ENCODE data around the gene CXCL10.
"Not testable (repeated sequence)": the region's sequence is repeated elsewhere in the genome, so short reads cannot be mapped to it uniquely, and the experiment has no call there.

CXCL10 gene

DNA sequence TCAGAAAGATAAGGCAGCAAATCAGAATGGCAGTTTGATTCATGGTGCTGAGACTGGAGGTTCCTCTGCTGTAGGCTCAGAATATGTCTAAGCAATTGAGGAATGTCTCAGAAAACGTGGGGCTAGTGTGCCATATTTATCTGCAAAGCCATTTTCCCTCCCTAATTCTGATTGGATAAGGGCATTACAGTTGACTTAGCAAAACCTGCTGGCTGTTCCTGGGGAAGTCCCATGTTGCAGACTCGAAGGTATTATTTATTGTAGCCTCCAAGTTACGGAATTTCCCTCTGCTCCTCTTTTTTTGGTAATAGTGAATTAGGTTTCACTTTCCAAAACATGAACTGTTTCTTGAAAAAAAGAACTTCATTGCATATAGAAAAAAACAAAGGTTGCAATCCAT lies at the start of gene CXCL10:
TSS of gene CXCL10 (minus strand) at position 109 of the 400 bp plus-strand sequence. CDS start at position 43, 66 bp downstream.
- DNase-seq: no peak

DNA sequence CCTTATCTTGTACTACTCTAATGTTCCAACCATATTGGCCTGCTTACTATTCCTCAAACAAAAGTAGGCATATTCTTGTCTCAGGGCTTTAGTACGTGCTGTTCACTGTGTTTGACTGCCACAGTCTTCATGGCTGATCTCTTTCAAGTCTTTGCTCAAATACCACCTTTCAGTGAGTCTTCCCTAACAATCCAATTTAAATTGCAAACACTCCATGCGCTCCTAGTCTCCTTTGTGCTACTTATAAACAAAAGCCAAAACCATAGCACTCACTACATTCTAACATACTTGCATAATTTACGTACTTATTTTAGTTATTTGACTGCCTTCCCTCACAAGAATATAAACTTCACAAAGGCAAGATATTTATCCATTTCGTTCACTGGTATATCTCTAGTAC lies 49.5 kb upstream of the CXCL10 start:
- DNase-seq: no peak

DNA sequence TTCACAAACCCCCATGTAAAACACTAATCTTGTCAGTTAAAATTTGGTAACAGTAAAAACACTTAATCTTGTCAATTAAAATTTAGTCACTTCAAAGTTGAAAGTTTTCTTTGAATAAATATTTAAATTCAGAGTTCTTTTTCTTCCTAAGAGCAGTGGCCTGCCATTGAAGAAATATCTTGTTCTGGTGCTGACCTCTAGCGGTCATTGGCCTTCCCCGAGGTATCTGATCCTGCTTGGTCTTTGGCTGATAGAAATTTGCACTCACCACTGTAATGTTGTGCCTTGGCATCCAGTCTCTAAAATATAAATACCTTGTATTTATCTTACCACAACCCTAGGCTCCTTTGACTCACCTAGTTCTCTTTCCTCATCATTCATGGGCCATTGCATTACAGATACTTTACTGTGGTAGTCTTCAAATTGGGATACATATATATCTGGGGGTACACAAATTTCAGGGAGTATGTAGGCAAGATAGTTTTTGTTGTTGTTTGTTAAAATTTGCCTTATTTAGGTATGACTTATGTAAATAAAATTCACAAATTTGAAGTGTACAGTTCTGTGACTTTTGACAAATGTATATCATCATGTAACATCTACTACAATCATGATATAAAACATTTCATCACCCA lies 44.5 kb upstream of the CXCL10 start:
- peak; percentile 26 to 80 for DNase-seq

DNA sequence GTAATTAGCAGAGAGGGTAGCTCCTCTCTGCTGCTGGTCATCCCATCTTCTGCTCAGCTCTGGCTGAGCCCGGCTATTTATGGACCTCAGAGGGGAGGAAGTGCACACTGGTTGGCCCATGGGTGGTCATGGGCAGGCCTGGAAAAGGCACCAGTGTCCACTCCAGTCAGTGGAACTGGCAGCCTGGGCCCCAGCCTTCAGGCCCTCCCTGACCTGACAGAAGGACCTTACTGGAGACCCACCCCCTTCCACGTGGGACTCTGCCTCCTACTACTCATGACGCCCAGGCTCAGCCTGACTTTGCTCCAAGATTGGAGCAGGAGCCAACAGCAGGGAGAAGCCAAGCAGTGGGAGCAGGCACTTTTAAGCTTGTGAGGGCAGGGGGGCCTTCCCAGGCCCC lies 43.2 kb upstream of the CXCL10 start:
- DNase-seq: no peak

DNA sequence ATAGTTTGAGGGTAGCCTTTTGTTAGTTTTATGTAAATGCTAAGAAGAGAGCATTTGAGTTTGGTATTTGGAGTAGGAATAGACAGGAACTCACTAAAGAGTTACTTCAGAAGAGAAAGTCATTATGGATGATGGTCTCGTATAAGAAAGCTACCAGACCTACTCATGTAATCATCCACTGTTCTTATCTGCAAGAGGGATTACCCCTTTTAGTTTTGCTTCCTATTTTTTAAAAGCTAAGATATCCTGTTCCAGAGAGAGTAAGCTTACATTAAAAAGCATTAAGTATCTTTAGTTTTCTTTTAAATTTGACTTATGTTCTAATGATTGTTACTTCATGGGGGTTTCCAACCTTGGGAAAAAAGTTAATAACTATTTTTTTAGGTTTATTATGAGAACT lies 38.7 kb upstream of the CXCL10 start:
- no peak for DNase-seq

DNA sequence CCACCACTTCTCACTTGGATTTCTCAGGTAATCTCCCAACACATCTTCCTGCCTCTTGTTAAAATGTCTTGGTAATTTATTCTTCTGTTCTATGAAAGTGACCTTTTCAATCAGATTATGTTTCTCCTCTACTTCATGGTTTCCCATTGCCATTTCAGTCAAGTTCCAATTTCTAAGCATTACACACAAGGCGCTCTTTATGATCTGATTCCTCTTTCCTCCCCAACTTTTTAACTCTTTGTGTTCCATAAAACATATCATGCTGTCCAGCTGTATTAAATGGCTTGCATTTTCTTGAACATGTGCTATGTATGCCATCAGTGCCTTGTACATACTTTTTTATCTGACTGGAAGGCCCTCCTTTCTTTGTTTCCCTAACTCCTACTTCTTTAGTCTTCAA lies 38.1 kb upstream of the CXCL10 start:
- no peak for DNase-seq

DNA sequence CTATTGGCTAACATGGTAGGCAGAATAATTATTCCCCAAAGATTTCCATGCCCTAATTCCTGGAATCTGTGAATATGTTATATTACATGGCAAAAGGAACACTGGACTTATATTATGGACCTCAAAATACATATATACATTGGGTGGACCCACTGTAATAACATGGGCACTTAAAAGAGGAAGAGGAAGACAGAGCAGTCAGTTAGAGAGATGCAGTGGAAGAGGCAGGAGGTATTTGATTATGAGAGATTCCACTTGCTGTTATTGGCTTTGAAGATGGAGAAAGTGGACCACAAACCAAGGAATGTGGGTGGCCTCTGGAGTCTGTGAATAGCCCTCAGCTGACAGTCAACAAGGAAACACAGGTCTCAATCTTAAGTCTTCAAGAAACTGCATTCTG lies 37.2 kb upstream of the CXCL10 start:
- no peak for DNase-seq

DNA sequence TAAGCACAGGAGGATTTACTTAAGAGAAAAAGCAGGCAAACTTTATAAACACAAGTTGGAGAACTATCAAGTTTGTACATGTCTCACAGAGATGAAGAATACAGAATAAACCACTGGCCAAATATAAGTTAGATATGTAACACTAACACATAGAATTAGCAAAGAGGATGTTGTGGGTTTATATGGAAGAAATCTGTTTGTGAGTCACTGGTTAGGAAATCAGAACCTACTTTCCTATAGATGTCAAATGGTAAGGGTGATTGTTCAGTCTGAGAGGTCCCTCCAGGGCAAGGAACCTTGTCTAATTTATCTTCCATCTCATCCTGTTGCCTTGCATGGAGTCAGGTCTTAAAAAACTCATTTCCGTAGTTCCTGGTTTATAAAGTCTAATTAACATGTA lies 36.5 kb upstream of the CXCL10 start:
- no peak for DNase-seq

DNA sequence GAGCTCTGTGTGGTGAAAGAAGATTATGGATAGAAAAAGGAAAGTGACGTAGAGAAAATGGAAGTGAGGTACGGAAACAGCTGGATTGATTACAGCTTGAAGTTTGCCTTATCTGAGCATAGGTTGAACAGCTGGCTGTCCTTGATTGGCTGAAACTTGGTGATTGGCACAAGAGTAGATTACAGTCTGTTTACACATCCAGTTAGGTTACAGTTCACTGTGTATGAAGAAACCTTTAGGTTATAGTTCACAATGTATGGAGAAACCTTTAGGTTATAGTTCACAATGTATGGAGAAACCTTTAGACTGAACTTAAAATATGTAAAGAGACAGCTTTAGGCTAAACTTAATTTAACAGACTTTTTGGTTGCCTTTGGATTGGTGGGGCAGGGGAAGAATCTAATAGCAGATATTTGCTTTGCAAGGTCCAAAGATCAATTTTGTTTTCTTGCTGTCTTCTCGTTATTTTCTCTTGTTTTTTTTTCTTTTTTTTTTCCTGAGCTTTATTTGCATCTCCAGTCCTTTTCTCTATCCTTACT lies 35.7 kb upstream of the CXCL10 start:
- DNase-seq: no peak

DNA sequence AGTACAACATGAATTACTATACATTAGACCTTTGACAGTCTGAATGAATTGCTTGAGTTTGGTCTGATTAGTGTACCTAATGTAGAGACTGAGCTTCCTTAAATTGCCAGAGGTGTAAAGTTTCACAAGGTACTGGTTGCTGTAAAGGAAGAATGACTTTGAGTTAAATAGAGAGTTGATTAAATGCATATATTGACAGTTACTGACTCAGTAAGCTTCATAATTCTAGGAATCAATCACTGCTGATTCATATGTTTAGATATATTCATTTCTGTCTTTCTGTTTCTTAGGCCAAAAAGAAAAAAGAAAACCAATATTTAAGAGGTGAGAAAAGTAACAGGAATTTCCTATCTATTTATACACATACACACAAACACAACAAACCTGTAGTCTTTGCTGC lies 35.0 kb upstream of the CXCL10 start:
- DNase-seq: no peak

DNA sequence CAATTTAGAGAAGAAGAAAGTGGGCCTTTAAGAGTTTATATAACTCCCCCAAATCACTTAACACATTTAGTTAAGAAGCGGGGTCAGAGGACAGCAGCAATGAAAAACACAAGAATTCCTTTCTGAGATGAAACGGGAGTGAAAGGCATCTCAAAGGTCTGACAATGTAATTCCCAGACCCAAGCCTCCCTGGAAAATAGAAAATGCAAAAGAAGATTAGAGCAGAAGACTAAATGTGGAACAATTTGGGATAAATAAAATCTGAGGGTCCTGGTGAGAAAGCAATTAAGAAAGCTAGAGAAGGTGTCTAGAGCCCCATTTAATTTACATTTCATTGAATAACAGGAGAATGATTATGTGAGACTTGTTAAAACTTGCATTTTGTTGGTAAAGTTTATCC lies 32.1 kb upstream of the CXCL10 start:
- no peak for DNase-seq

DNA sequence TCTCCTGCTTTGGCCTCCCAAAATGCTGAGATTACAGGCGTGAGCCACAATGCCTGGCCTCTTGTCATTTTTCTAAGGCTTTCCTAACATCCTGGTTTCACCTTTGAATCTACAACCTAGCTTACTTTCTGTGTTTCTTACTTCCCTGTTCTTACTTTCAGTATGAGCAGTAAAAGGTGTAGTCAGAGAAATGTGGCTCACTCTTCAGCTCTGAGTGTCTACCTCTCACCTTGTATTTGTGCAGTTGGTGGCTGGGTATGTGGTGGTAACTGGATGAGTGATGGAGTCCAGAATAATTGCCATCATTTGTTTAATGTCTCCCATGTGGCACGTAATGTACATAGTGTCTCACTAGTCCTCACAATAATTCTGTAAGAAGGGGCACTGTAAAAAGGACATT lies 31.7 kb upstream of the CXCL10 start:
- DNase-seq: no peak

DNA sequence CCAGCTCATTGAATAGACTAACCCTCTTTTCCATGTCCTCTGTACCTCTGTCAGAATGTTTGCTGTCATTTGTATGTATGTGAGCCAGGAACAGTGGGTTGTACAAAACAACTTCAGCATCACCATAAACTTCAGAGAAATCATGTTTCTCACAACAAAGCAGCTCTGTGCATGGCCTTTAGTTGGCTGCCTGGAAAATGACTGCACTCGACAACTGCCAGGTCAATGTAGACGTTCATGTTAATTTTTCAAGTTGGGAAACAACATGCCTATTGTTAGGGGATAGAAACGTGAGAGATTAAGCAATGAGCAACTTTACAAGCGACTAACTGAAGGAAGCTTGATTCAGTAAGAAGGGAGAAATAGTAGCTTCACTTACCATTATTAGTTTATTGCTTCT lies 30.4 kb upstream of the CXCL10 start:
- DNase-seq: no peak

DNA sequence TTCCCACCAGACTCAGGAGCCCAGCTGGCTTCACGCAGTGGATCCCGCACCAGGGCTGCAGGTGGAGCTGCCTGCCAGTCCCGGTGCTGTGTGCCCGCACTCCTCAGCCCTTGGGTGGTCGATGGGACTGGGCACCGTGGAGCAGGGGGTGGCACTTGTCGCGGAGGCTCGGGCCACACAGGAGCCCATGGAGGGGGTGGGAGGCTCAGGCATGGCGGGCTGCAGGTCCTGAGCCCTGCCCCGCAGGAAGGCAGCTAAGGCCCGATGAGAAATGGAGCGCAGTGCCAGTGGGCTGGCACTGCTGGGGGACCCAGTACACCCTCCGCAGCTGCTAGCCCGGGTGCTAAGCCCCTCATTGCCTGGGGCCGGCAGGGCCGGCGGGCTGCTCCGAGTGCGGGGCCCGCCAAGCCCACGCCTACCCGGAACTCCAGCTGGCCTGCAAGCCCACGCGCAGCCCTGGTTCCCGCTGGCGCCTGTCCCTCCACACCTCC lies 27.3 kb upstream of the CXCL10 start:
- DNase-seq: not testable (repeated sequence)

DNA sequence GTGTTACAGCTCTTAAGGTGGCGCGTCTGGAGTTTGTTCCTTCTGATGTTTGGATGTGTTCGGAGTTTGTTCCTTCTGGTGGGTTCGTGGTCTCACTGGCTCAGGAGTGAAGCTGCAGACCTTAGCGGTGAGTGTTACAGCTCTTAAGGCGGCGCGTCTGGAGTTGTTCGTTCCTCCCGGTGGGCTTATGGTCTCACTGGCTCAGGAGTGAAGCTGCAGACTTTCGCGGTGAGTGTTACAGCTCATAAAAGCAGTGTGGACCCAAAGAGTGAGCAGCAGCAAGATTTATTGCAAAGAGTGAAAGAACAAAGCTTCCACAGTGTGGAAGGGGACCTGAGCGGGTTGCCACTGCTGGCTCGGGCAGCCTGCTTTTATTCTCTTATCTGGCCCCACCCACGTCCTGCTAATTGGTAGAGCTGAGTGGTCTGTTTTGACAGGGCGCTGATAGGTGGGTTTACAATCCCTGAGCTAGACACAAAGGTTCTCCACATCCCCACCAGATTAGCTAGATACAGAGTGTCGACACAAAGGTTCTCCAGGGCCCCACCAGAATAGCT lies 26.6 kb upstream of the CXCL10 start:
- not testable (repeated sequence) for DNase-seq

DNA sequence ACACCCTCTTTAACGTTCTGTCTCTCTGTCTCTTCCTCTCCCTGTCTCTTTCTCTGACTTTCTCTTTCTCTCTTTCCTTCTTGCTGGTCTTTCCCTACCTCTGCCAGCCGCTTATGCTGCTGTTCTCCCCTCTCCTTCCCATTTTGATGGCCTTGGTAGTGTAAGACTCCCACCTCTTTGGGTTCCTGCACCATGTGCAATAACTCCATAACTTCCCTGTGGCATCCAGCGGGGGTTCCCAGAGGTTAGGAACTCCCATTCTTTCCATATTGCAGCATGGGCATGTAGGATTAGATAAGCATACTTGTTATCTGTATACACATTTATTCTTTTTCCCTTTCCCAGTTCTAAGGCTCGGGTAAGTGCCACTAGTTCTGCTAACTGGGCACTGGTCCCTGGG lies 21.4 kb upstream of the CXCL10 start:
- not testable (repeated sequence) for DNase-seq

DNA sequence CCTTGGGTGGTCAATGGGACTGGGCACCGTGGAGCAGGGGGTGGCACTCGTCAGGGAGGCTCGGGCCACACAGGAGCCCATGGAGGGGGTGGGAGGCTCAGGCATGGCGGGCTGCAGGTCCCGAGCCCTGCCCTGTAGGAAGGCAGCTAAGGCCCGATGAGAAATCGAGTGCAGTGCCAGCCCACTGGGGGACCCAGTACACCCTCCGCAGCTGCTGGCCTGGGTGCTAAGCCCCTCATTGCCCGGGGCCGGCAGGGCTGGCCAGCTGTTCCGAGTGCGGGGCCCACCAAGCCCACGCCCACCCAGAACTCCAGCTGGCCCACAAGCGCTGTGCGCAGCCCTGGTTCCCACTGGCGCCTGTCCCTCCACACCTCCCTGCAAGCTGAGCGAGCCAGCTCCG lies 20.0 kb upstream of the CXCL10 start:
- DNase-seq: not testable (repeated sequence)

DNA sequence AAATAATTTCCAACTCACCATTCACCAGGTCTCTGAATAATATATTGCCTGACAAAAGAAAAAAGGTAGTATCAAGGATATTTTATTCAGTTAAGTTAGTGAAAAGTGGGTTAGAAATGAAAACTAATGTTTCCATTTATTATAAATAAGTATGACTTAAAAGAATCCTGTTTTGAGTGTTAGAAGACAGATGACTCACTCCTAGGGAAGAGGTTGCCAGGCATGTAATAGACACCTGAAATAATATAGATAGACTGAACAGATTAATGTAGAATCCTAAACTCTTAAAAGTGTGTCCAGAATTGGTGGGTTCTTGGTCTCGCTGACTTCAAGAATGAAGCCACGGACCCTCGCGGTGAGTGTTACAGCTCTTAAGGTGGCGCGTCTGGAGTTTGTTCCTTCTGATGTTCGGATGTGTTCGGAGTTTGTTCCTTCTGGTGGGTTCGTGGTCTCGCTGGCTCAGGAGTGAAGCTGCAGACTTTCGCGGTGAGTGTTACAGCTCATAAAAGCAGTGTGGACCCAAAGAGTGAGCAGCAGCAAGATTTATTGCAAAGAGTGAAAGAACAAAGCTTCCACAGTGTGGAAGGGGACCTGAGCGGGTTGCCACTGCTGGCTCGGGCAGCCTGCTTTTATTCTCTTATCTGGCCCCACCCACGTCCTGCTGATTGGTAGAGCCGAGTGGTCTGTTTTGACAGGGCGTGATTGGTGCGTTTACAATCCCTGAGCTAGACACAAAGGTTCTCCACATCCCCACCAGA lies 19.1 kb upstream of the CXCL10 start:
- DNase-seq: not testable (repeated sequence)

DNA sequence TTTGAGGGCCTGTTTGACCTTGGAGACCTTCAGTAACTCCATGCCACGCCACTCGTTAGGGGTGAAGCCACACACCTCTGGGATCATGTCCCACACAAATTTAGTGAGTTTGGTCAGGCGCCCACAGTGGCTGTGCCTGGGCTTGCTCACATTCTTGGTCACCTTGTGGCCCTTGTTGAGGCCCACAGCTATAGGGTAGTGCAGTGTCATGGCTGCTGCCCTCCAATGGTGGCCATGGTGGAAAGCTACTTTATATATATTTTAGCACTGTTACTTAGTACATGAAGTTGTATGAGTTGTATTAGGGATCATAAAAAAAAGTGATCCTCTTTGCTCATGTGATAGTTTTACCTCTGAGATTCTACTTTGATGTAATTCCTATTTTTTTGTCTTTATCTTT lies 13.6 kb upstream of the CXCL10 start:
- no peak for DNase-seq

DNA sequence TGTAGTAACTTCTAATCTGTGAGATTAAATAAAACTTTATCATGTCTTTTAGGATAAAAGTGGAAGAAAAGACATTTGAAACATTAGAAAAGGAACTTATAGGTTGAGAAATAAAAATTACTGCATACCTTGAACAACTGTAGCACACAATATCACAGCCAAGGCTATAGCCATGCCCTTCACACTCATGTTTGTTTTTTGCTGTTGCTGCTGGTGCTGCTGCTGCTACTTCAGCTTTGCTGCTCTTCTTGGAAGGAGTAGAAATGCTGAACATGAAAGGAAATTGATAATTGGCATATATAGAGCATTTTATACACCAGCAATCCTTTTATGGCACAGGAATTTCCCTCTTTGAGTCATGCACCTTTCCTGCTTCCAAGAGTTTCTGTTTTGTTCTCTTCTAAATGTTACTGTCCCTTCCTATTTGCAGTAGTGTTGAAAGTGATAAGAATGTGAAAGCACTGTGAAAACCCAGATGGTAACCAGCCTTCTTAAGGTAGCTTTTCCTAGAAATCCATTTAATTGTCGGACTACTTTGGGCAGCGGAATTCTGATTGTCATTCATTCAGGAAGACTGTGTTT lies 12.6 kb upstream of the CXCL10 start, which contains the start of gene CXCL11:
TSS of gene CXCL11 (minus strand) at position 272 of the 582 bp plus-strand sequence. CDS start at position 189, 83 bp downstream.
- no peak for DNase-seq

DNA sequence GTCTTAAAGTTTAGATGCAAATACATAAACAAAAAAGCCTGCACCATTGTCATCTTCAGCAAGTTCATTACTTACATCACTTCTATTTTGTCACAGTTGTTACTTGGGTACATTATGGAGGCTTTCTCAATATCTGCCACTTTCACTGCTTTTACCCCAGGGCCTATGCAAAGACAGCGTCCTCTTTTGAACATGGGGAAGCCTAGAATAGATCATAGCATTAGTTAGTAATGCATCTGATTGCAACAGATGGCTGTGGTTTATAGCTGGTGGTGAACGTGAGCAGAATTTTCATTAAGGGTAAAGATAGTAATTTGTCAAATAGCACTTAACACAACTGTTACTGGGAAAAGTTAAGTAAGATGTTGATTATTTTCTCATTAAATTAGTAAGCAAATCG lies 11.8 kb upstream of the CXCL10 start:
- no peak for DNase-seq

DNA sequence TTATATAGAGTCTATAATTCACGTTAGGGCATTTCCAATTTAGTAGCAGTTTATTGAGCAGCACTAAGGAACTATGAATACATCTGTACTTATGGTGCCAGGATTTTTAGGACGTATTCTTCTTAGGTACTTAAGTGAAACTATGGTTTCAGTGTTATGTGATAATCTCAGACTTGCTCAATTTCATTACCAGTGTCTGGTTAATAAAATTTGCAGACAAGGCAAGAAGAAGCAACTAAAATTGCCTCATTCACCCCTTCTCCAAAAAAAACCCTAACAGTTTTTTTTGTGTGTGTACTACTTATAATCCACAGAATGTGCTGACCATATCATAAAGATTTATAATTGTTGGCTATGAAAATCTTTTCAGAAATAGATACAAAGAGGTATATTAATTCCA lies 6.0 kb upstream of the CXCL10 start:
- DNase-seq: no peak

DNA sequence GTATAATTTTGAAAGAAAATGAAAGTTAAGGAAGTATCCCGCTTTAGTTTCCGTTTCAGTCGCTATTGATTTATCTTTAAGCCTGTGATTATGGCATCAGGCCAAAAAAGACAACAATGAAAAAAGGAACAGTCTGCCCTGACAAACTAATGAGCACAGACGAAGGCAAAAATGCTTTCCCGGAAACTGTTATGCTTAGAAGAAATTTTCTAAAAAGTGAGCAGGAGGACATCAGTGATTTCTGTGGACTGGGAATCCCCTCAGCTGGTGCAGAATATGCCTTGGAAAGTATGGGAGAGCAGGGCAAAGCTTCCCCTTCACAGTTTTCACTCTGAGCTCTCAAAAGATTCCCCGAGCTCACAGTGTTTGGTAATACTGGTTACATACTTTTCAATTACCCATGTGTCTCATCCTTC lies 5.1 kb upstream of the CXCL10 start:
- DNase-seq: no peak

Measured in NCI-H446 (cell line).